ENCODE results near the gene TXLNA.

TXLNA gene

DNA sequence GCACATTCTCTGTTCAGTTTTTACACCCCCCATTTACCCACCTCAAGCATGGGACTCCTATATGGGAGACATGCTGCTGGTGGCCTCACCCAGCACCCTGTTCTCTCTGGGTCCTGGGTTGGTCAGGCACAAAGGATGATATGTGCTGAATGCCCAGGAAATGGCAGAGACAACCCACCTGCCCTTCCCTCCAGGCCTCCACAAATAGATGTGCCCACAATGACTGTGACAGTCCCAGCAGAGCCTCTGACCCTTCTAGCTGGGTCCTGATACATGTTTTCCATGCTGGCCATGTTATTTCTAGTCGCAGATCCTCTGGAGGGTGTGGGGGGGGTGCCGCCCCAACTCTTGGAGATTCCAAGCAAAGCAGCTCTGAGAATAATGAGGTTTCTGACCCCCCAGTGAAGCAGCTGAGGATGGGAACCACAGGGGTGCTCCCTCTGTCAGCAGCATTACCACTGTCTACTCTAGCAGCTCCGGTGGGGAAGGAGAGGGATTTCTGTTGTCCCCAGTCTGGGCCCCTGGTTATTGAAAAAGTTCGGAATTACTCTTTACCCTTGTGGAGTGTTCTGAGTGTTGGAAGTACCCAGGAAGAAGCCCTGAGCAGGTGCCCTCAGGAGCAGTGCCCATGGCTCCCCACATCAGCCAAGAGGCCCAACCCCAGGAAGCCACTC lies 19.7 kb downstream of the TXLNA start:
- H3K27me3 ChIP-seq (ENCODE audit: control insufficient read depth, insufficient read depth, low read length), result peaks cover 1% of the 10 kb centered on the region; the same call in 1 of the 2 replicates
- no peak overlapping the region for H3K27ac ChIP-seq (ENCODE audit: low read depth, low read length)
- no peaks in the 10 kb centered on the region for H3K9me3 ChIP-seq (ENCODE audit: control insufficient read depth, insufficient read depth, low read depth, low read length)
- peaks cover 44% of the 10 kb centered on the region for H3K36me3 ChIP-seq (ENCODE audit: control insufficient read depth, insufficient read depth, low read length)
- peak overlapping the region; percentile 66; the same call in 1 of the 2 replicates for H3K4me3 ChIP-seq (ENCODE audit: low read depth, low read length)
- H3K4me1 ChIP-seq (ENCODE audit: control insufficient read depth, insufficient read depth, low read length), result peaks cover 21% of the 10 kb centered on the region
- no peak overlapping the region for H3K9ac ChIP-seq (ENCODE audit: low read length)

DNA sequence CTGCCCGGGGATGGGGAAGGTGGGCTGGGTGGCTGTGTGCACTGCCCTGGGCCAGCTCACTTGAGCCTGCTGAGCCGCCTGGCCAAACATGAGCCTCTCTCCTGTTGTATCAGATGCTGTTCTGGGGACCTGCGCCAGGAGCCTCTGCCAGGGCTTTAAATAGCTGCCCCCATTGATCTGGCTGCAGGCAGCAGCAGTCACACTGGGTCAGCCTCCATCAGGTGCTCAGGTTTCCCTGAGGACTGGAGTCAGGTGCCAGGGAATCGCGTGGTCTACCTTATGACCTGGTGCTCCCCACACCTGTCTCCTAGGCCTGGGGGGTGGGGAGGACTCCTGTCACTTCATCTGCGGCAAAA lies 20.2 kb downstream of the TXLNA start:
- H3K4me3 ChIP-seq (ENCODE audit: low read depth, low read length), result peak overlapping the region; percentile 66
- H3K9me3 ChIP-seq (ENCODE audit: control insufficient read depth, insufficient read depth, low read depth, low read length), result no peaks in the 10 kb centered on the region
- H3K36me3 ChIP-seq (ENCODE audit: control insufficient read depth, insufficient read depth, low read length), result peaks cover 39% of the 10 kb centered on the region
- H3K4me1 ChIP-seq (ENCODE audit: control insufficient read depth, insufficient read depth, low read length), result peaks cover 21% of the 10 kb centered on the region
- H3K27me3 ChIP-seq (ENCODE audit: control insufficient read depth, insufficient read depth, low read length), result peaks cover 7% of the 10 kb centered on the region; the same call in 1 of the 2 replicates
- H3K9ac ChIP-seq (ENCODE audit: low read length), result no peak overlapping the region
- H3K27ac ChIP-seq (ENCODE audit: low read depth, low read length), result no peak overlapping the region

DNA sequence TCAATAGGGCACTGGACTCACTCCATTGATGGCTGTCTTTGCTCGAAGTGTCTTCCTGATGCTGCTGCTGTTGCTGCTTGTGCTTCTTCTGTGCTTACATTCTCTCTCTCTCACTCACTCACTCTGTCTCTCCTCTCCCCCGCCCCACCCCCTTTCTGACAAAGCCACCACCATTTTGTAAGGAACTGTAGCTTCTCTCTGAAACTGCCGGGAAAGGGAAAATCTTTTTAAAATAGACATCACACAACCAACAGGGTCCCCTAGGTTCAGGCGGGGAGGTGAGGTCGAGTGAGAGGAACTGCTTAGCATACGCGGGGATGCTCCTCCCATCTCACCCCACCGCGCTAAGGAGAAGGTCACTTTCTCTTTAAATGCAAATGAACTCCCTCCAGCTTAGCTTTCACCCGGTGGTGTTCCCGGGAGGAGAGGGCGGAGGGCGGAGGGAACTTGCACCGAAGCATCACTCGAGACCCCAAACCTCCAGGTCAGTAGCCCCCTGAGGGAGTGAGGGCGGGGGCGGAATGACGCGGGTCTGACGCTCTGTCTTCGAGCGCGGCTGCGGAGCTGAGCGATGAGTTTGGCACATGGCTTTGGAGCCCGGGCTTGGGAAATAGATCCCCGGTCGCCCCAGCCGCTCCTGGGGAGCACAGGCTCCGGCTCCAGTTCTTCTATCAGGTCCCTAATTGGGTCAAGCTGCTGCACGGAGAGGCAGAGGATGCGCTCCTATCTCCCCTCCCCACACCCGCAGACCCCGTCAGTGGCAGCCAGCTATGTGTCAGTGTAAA lies 20.9 kb downstream of the TXLNA start, which contains the start of gene CCDC28B:
Gene CCDC28B, plus strand, starts transcription at position 370 of the 785 bp plus-strand sequence. CDS start 1,341 bp downstream, outside the sequence.
- Histone ChIP-seq H3K9ac (ENCODE audit: low read length) (peak within 1 kb of the TSS; percentile 40), H3K36me3 (ENCODE audit: control insufficient read depth, insufficient read depth, low read length) (peaks cover 32% of the 10 kb centered on the region)

DNA sequence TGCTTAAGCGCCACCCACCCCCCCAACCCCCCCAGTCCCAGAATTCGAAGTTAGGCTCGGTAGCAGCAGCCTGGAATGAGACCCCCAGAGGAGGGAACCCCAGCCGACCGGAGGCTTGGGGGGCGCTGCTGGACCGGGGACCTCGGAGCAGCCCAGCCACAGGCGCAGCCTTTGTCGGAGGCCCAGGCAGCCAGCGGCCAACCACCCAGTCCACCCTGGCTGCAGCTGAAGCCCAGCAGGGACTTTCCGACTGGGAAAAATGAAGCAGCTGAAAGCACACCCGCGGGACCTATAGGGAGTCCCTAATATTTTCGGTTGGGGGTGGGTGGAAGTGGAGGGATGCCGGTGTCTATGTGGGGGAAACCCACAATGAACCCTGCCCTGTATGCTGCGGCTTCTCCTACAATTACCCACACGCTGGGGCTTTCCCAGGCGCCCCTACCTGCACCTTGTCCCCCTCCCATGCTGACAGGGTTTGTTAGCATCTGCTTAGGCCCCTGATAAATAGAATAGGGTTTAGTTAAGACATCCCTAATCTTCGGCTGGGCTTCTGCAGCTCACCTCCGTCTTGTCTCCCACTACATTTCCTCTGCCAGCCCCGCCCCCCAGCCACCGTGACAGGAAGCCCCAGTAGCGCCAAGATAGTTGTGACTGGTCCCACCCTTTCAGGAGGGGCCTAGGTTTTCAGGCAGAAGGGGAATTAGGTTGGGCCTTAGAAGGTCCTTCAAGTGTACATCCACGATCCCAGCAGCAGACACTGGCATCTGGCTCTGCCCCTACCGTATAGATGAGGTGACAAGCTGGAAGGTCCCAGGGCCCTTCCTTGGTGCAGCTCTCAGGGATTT lies 21.8 kb downstream of the TXLNA start:
- peak overlapping the region; percentile 32 for H3K9ac ChIP-seq (ENCODE audit: low read length)
- H3K4me1 ChIP-seq (ENCODE audit: control insufficient read depth, insufficient read depth, low read length), result peaks cover 27% of the 10 kb centered on the region
- H3K36me3 ChIP-seq (ENCODE audit: control insufficient read depth, insufficient read depth, low read length), result peaks cover 24% of the 10 kb centered on the region
- H3K27ac ChIP-seq (ENCODE audit: low read depth, low read length), result no peak overlapping the region
- peak overlapping the region; percentile 66 for H3K4me3 ChIP-seq (ENCODE audit: low read depth, low read length)
- H3K9me3 ChIP-seq (ENCODE audit: control insufficient read depth, insufficient read depth, low read depth, low read length), result no peaks in the 10 kb centered on the region
- H3K27me3 ChIP-seq (ENCODE audit: control insufficient read depth, insufficient read depth, low read length), result peaks cover 8% of the 10 kb centered on the region; the same call in 1 of the 2 replicates

More for the DNA sequence above, 20.9 kb downstream of the TXLNA start, which contains the start of gene CCDC28B:
- H3K4me1 ChIP-seq (ENCODE audit: control insufficient read depth, insufficient read depth, low read length), result peaks cover 25% of the 10 kb centered on the region
- H3K9me3 ChIP-seq (ENCODE audit: control insufficient read depth, insufficient read depth, low read depth, low read length), result no peaks in the 10 kb centered on the region
- peak within 1 kb of the TSS; percentile 66 for H3K4me3 ChIP-seq (ENCODE audit: low read depth, low read length)
- peaks cover 8% of the 10 kb centered on the region; the same call in 1 of the 2 replicates for H3K27me3 ChIP-seq (ENCODE audit: control insufficient read depth, insufficient read depth, low read length)
- no peak within 1 kb of the TSS for H3K27ac ChIP-seq (ENCODE audit: low read depth, low read length)

DNA sequence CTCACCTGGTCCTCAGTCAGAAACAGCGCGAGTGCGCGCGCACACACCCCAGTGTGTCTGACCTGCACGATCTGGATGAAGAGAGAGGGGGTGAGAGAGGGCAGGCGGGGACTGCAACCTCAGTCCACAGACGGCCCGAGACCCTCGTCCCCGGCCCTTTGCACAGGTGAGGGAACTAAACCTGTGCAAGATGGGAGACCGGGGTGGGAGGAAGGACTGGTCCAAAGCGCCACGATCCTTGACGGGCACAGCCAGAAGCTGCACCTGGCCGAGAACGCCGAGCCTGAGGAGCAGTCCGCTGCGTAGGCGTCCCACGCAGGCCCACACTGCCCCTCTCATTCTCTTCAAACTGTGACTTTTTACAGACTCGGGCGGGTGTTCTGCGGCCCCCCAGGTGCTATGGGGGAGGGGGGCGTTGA lies 25.5 kb downstream of the TXLNA start:
- H3K36me3 ChIP-seq (ENCODE audit: control insufficient read depth, insufficient read depth, low read length), result peaks cover 11% of the 10 kb centered on the region; the same call in 1 of the 2 replicates
- H3K4me3 ChIP-seq (ENCODE audit: low read depth, low read length), result peak overlapping the region; percentile 89
- peaks cover 8% of the 10 kb centered on the region; the same call in 1 of the 2 replicates for H3K27me3 ChIP-seq (ENCODE audit: control insufficient read depth, insufficient read depth, low read length)
- no peaks in the 10 kb centered on the region for H3K9me3 ChIP-seq (ENCODE audit: control insufficient read depth, insufficient read depth, low read depth, low read length)
- peak overlapping the region; percentile 61 for H3K9ac ChIP-seq (ENCODE audit: low read length)
- no peak overlapping the region for H3K27ac ChIP-seq (ENCODE audit: low read depth, low read length)
- peaks cover 17% of the 10 kb centered on the region for H3K4me1 ChIP-seq (ENCODE audit: control insufficient read depth, insufficient read depth, low read length)

DNA sequence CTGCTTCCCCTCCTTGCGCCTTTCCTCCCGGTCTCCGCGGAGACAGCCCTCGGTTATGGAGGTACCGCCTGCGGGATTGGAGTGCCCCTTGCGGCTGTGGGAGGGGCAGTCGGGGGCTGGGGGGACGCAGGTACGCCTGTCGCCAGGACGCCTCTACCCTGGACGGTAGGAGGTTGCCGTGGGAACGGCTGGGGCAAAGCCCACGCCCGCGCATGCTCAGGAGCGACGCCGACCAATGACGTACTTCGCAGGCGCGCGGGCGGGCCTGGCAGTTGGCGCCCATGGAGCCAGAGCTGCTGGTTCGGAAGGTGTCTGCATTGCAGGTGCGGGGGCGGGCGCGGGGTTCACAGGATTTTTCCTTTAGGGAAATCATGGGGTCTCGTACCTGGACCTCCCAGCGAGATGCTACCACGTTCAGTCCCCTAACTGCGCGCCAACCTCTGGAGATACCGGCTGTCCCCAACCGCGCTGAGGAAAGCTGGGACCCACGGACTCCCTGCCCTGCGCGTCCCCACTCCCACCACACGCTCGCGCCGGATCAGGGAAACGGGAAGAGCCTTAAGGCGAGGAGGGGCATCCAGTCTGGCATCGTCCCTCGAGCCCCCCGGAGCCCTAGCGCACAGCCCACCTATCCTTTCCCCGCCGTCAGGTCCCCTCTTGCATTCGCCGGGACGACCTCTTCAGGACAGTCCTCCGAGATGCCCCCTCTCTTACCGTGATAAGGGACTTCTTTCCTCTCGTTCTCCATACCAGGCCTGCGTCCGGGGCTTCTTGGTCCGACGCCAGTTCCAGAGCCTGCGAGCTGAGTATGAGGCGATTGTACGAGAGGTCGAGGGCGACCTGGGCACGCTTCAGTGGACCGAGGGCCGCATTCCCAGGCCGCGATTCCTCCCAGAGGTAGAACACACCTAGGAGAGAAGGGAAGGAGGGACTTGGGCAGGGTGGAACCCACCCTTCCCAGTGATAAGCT lies 26.2 kb downstream of the TXLNA start, which contains the start of gene IQCC:
Gene IQCC, plus strand, starts transcription at position 271 of the 970 bp plus-strand sequence. Its CDS starts 11 bp downstream, at position 282.
- Histone ChIP-seq H3K36me3 (ENCODE audit: control insufficient read depth, insufficient read depth, low read length) (peaks cover 11% of the 10 kb centered on the region; the same call in 1 of the 2 replicates), H3K9ac (ENCODE audit: low read length) (peak within 1 kb of the TSS; percentile 84), H3K27me3 (ENCODE audit: control insufficient read depth, insufficient read depth, low read length) (peaks cover 8% of the 10 kb centered on the region; the same call in 1 of the 2 replicates), H3K27ac (ENCODE audit: low read depth, low read length) (no peak within 1 kb of the TSS; the same call in 1 of the 2 replicates), H3K9me3 (ENCODE audit: control insufficient read depth, insufficient read depth, low read depth, low read length) (no peaks in the 10 kb centered on the region), H3K4me3 (ENCODE audit: low read depth, low read length) (peak within 1 kb of the TSS; percentile 89), H3K4me1 (ENCODE audit: control insufficient read depth, insufficient read depth, low read length) (peaks cover 16% of the 10 kb centered on the region)

DNA sequence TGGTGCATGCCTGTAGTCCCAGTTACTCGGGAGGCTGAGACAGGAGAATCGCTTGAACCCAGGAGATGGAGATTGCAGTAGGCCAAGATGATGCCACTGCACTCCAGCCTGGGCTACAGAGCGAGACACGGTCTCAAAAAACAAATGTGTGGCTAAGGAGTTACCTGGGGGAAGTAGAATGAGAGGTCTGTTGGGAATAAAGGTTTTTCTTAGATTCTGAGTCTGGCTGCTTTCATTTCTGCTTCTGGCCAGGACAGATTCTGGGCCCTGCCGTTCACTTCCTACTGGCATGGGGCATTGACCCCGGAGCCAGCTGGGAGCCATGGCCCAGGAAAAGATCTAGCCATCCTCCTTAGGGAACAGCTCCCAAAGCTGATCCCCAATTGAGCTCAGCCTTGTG lies 29.0 kb downstream of the TXLNA start:
- H3K36me3 ChIP-seq (ENCODE audit: control insufficient read depth, insufficient read depth, low read length), result peaks cover 11% of the 10 kb centered on the region; the same call in 1 of the 2 replicates
- H3K9me3 ChIP-seq (ENCODE audit: control insufficient read depth, insufficient read depth, low read depth, low read length), result no peaks in the 10 kb centered on the region
- no peak overlapping the region for H3K27ac ChIP-seq (ENCODE audit: low read depth, low read length)
- peaks cover 8% of the 10 kb centered on the region; the same call in 1 of the 2 replicates for H3K27me3 ChIP-seq (ENCODE audit: control insufficient read depth, insufficient read depth, low read length)
- no peak overlapping the region for H3K4me3 ChIP-seq (ENCODE audit: low read depth, low read length)
- H3K4me1 ChIP-seq (ENCODE audit: control insufficient read depth, insufficient read depth, low read length), result peaks cover 8% of the 10 kb centered on the region
- no peak overlapping the region for H3K9ac ChIP-seq (ENCODE audit: low read length)

DNA sequence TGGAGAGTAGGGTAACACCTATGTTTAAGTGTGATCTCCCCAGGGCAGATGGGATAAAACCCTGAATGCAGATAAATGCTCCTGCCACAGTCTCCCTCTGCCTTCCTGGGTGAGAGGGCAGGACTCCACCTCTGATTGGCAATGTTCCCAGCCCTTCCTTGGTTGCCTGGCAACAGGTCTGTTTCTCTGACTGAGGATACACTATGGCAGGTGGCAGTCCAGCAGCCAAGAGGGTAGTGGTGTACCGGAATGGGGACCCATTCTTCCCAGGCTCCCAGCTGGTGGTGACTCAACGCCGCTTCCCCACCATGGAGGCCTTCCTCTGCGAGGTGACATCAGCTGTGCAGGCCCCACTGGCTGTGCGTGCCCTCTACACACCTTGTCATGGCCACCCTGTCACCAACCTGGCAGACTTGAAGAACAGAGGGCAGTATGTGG lies 29.4 kb downstream of the TXLNA start, which contains the start of gene DCDC2B:
Gene DCDC2B, plus strand, starts transcription at position 199 of the 438 bp plus-strand sequence. Its CDS starts 5 bp downstream, at position 204.
- Histone ChIP-seq H3K9ac (ENCODE audit: low read length) (no peak within 1 kb of the TSS), H3K27me3 (ENCODE audit: control insufficient read depth, insufficient read depth, low read length) (peaks cover 8% of the 10 kb centered on the region; the same call in 1 of the 2 replicates), H3K4me1 (ENCODE audit: control insufficient read depth, insufficient read depth, low read length) (peaks cover 8% of the 10 kb centered on the region), H3K27ac (ENCODE audit: low read depth, low read length) (no peak within 1 kb of the TSS), H3K4me3 (ENCODE audit: low read depth, low read length) (no peak within 1 kb of the TSS), H3K9me3 (ENCODE audit: control insufficient read depth, insufficient read depth, low read depth, low read length) (no peaks in the 10 kb centered on the region), H3K36me3 (ENCODE audit: control insufficient read depth, insufficient read depth, low read length) (peaks cover 11% of the 10 kb centered on the region; the same call in 1 of the 2 replicates)

DNA sequence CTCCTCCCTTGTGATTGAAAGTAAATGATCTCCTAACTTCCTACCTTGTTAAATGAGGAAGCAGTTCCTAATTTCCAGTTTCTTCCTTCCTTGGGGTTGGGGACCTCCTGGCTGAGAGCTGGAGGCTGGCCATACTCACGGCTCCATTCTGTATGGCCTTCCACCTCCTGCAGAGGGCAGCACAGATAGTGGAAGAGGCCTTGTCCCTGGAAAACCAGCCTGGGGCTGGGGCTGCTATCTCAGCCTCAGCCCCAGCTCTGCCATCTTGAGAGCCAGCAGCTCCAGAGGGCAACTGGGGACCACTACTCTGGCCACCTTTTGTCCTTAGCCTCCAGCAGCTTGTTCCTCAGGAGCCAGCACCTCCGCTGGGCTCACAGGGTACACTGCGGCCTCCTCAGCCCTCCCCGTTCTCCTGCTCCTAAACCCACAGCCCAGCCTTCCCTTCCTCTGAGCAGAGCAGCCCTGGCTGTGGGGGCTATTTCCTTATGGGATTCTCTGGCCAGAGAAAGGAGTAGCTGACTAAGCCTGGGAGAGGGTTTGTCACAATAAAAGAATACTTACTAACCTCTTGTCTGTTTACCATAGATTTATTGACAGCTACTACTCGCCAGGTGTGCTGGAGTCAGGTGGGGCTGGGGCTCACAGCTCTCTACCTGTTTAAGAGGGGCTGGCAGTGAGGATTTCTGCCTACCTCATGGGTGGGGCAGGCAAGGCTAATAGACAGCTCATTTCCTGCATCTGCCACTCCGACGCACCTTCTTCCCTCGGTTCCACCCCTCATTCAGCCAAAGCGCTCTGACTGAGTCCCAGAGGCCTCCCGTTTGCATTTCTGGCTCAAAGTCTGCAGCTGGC lies 36.4 kb downstream of the TXLNA start:
- Histone ChIP-seq H3K27me3 (ENCODE audit: control insufficient read depth, insufficient read depth, low read length) (no peaks in the 10 kb centered on the region), H3K9ac (ENCODE audit: low read length) (no peak overlapping the region), H3K4me3 (ENCODE audit: low read depth, low read length) (no peak overlapping the region), H3K4me1 (ENCODE audit: control insufficient read depth, insufficient read depth, low read length) (peaks cover under 1% of the 10 kb centered on the region; the same call in 1 of the 2 replicates), H3K27ac (ENCODE audit: low read depth, low read length) (no peak overlapping the region), H3K9me3 (ENCODE audit: control insufficient read depth, insufficient read depth, low read depth, low read length) (no peaks in the 10 kb centered on the region), H3K36me3 (ENCODE audit: control insufficient read depth, insufficient read depth, low read length) (peaks cover 31% of the 10 kb centered on the region)

Data from HUES6 (cell line).